Aorta (tissue), 5 donors: ENCODE data around the gene CERKL. TPM values are rescaled to one million over a fixed set of nuclear protein-coding genes. Genes with fewer than 3 reads are reported as not detected.

Source experiments
- ATAC-seq: fragments of 200-7000 bp; cut with Tn5 transposase; one replicate; pipeline ENCODE4 v1.9.1; 2022; ENCODE audit warnings: moderate library complexity; ENCODE audit not compliant: low FRiP score
- DNase-seq, 2 donors: peaks; one replicate each; pipeline ENCODE4 v3.0.0-alpha.2; 2020
- H3K27ac ChIP-seq, 2 donors: one replicate each; pipeline ENCODE4 v1.5.1; 2013; ENCODE audit warnings: low read length in 2 of 2, mild to moderate bottlenecking in 2 of 2, moderate library complexity in 2 of 2, control low read depth in 1 of 2, inconsistent platforms in 1 of 2, low read depth in 1 of 2
- H3K27me3 ChIP-seq, 2 donors: one replicate each; pipeline ENCODE4 v1.6.1; 2013; ENCODE audit warnings: control low read depth in 1 of 2, low read length in 1 of 2, mild to moderate bottlenecking in 1 of 2, moderate library complexity in 1 of 2; ENCODE audit not compliant: insufficient read depth in 2 of 2, control insufficient read depth in 1 of 2
- H3K36me3 ChIP-seq, 2 donors: one replicate each; pipeline ENCODE4 v1.6.1; 2013; ENCODE audit warnings: control low read depth in 1 of 2, low read length in 1 of 2, mild to moderate bottlenecking in 1 of 2; ENCODE audit not compliant: insufficient read depth in 2 of 2, control insufficient read depth in 1 of 2
- H3K4me1 ChIP-seq, 2 donors: one replicate each; pipeline ENCODE4 v1.6.1; 2013; ENCODE audit warnings: low read length in 2 of 2, control low read depth in 1 of 2, mild to moderate bottlenecking in 1 of 2, moderate library complexity in 1 of 2; ENCODE audit not compliant: insufficient read depth in 2 of 2, control insufficient read depth in 1 of 2
- H3K4me3 ChIP-seq, 2 donors: one replicate each; pipeline ENCODE4 v1.5.1; 2013; ENCODE audit warnings: low read length in 2 of 2, control low read depth in 1 of 2, mild to moderate bottlenecking in 1 of 2
- H3K9me3 ChIP-seq: one replicate; pipeline ENCODE4 v1.6.1; 2013; ENCODE audit warnings: mild to moderate bottlenecking, low read length; ENCODE audit not compliant: control insufficient read depth
- WGBS, 2 donors: extraction: QIAGEN DNeasy Blood & Tissue Kit; methylation state at CpG; one replicate each; pipeline ENCODE4 v1.1.7; 2013; 5-methylcytosine and 5-hydroxymethylcytosine counted together
- intact Hi-C, 2 donors: fragments of 100-400 bp; cut with DNase I; formaldehyde crosslinking; loops; one replicate each; pipeline versions ENCODE4 v1.14.2 to v1.15.0; 2022
- polyA plus RNA-seq, 2 donors: library from polyadenylated mRNA; stranded (reverse); fragments of 200-250 nt; gene quantifications; one replicate each; pipeline ENCODE4 v1.2.3, GENCODE V29; 2013
- total RNA-seq, 2 donors: library from RNA; stranded (reverse); fragmentation: NEBNext Ultra II Directional; extraction: Animal tissue kit (Norgen Biotek cat#: 25700); gene quantifications; one replicate each; pipeline ENCODE4 v1.2.1, GENCODE V29; 2021
- donor health status: healthy with polysubstance abuse.
- donor health status: Bipolar disorder and iron deficiency.
- donor health status: DM: no; HTN: no; CAD: no.
- donor health status: DM: no; HTN: no; CAD: no.
- donor health status: DM: yes; HTN: yes; CAD: no.

CERKL gene
- total and polyA plus RNA-seq, 4 donors, result 0.13 to 0.38 TPM; not detected in 2

- Histone ChIP-seq H3K27me3 (no peaks in the 10 kb centered on the region), H3K4me3 (no peak overlapping the region), H3K4me1 (no peaks in the 10 kb centered on the region), H3K36me3 (no peaks in the 10 kb centered on the region), H3K27ac (no peak overlapping the region), H3K9me3 (no peaks in the 10 kb centered on the region)
- no peak for ATAC-seq
- WGBS, 2 donors, result 3 to 9% methylated on average over 1 of the region's 1 CpG
- no peak for DNase-seq
- intact Hi-C loops, result no loop called here
Observed at GRCh38 chr2:181596556-181596955, 60.3 kb downstream of the CERKL start.

DNA sequence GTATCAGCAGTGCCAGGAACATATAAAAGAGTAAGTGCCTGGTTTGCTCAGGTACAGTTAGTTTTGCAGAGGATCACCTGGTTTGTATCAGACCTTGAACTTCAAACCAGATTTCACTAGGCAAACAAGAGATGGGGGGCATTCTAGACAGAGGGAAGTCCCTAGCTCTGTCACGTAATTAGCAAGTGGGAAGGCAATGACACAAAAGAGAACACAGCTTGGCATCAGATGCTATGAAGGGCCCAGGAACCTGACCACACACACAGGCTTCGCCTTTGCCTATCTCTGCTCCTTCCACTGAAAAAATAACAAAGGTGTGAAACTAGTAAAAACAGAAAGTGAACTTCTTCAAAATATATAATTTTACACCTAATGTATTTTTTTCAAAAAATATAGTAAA lies 62.6 kb downstream of the CERKL start:
- Histone ChIP-seq H3K27me3 (no peaks in the 10 kb centered on the region), H3K36me3 (no peaks in the 10 kb centered on the region), H3K27ac (no peak overlapping the region), H3K4me3 (no peak overlapping the region), H3K4me1 (no peaks in the 10 kb centered on the region), H3K9me3 (no peaks in the 10 kb centered on the region)
- DNase-seq, result no peak
- WGBS, 2 donors, result 70% methylated on average over 2 of the region's 2 CpGs
- ATAC-seq, result no peak
- intact Hi-C loops, result no loop called here

GRCh38 chr2:181589779-181590178 lies 67.1 kb downstream of the CERKL start:
- no peak for ATAC-seq
- no peak overlapping the region for H3K27ac ChIP-seq
- 83 to 85% methylated on average over 2 of the region's 2 CpGs for WGBS, 2 donors

DNA sequence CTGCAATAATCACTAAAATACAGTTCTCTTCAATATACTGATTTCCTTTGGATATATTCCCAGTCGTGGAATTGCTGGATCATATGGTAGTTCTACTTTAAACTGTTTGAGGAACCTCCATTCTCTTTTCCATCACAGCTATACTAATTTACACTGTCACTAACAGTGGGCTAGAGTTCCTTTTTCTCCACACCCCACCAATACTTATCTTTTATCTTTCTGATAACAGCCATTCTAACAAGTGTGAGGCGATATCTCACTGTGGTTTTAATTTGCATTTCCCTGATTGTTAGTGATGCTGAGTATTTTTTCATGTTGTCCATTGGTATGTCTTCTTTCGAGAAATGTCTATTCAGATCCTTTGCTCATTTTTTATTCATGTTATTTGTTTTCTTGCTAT lies 68.4 kb downstream of the CERKL start:
- H3K4me1 ChIP-seq, result no peaks in the 10 kb centered on the region
- intact Hi-C loops, result no loop called here
- ATAC-seq, result no peak
- H3K36me3 ChIP-seq, result no peaks in the 10 kb centered on the region
- no peaks in the 10 kb centered on the region for H3K27me3 ChIP-seq
- H3K4me3 ChIP-seq, result no peak overlapping the region
- WGBS, 2 donors, result 85 to 89% methylated on average over 3 of the region's 3 CpGs
- no peak for DNase-seq
- no peaks in the 10 kb centered on the region for H3K9me3 ChIP-seq
- no peak overlapping the region for H3K27ac ChIP-seq

More at GRCh38 chr2:181589779-181590178, 67.1 kb downstream of the CERKL start:
- DNase-seq, result no peak
- no peaks in the 10 kb centered on the region for H3K4me1 ChIP-seq
- no peaks in the 10 kb centered on the region for H3K36me3 ChIP-seq
- no peaks in the 10 kb centered on the region for H3K9me3 ChIP-seq
- H3K4me3 ChIP-seq, result no peak overlapping the region
- H3K27me3 ChIP-seq, result no peaks in the 10 kb centered on the region
- intact Hi-C loops, result no loop called here

DNA sequence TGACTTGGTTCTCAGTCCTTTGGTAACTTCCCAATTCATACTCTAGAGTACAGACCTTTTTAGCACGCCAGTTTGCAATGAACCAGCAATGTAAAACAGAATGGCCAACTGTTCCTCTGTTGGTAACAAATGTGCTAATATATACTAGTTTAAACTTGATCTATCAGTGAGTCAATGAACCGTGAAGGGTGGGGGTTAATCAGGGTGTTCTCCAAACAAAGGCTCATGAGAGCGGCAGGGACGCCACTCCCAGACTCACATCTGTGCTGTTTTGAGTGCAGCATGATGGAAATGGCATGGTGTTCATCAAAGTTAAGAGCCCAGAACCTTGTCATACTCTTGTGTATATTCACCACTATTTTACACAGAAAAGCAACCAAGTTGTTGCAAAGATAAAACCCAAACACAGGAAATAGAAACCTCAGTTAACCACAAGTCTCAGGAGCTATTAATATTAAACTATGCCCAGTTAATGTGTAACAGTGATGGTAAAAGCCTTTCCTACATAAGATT lies 70.3 kb downstream of the CERKL start:
- intact Hi-C loops, result no loop called here
- Histone ChIP-seq H3K4me1 (no peaks in the 10 kb centered on the region), H3K9me3 (no peaks in the 10 kb centered on the region), H3K36me3 (no peaks in the 10 kb centered on the region), H3K27ac (no peak overlapping the region), H3K27me3 (no peaks in the 10 kb centered on the region), H3K4me3 (no peak overlapping the region)
- ATAC-seq, result no peak
- no peak for DNase-seq
- 13 to 14% methylated on average over 4 of the region's 4 CpGs for WGBS, 2 donors

- H3K27me3 ChIP-seq, result no peaks in the 10 kb centered on the region
- DNase-seq (no peak), ATAC-seq (no peak)
- H3K27ac ChIP-seq, result no peak overlapping the region
- no peaks in the 10 kb centered on the region for H3K9me3 ChIP-seq
- no peak overlapping the region for H3K4me3 ChIP-seq
- intact Hi-C loops, result no loop called here
- H3K4me1 ChIP-seq, result no peaks in the 10 kb centered on the region
- no peaks in the 10 kb centered on the region for H3K36me3 ChIP-seq
- WGBS, 2 donors, result 21 to 34% methylated on average over 3 of the region's 3 CpGs
Observed at GRCh38 chr2:181585732-181586131, 71.2 kb downstream of the CERKL start.

- H3K36me3 ChIP-seq, result no peaks in the 10 kb centered on the region
- H3K9me3 ChIP-seq, result no peaks in the 10 kb centered on the region
- intact Hi-C loops, result no loop called here
- H3K27me3 ChIP-seq, result no peaks in the 10 kb centered on the region
- no peak overlapping the region for H3K4me3 ChIP-seq
- ATAC-seq (no peak), DNase-seq (no peak)
- 57 to 69% methylated on average over 2 of the region's 2 CpGs for WGBS, 2 donors
- H3K27ac ChIP-seq, result no peak overlapping the region
- no peaks in the 10 kb centered on the region for H3K4me1 ChIP-seq
Observed at GRCh38 chr2:181581534-181581933, 75.4 kb downstream of the CERKL start.

DNA sequence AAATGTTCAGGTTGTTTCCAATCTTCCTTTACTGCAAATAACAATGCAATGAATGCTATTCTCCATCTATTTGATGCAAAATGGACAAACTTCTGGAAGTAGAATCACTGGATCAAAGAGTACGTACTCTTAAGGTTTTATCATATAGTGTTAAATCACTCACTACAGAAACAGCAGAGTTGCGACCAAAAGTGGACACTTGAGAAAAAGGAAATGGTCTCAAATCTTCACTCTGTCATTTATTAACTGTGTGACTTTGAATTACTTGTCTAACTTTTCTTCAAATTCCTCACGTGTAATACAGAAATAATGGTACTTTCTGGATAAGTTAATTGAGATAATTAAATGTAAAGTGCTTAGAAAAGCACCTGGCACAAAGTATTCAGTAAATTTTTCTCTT lies 78.1 kb downstream of the CERKL start:
- Histone ChIP-seq H3K9me3 (no peaks in the 10 kb centered on the region), H3K4me1 (no peaks in the 10 kb centered on the region), H3K4me3 (no peak overlapping the region), H3K36me3 (no peaks in the 10 kb centered on the region), H3K27me3 (no peaks in the 10 kb centered on the region), H3K27ac (no peak overlapping the region)
- no peak for ATAC-seq
- no peak for DNase-seq
- intact Hi-C loops, result loop anchor here in 1 of 2 donors (10.0 kb wide), 1 partner anchor 136 kb away; no protein-coding TSS in a partner anchor
- WGBS, 2 donors, result 44 to 49% methylated on average over 3 of the region's 3 CpGs

DNA sequence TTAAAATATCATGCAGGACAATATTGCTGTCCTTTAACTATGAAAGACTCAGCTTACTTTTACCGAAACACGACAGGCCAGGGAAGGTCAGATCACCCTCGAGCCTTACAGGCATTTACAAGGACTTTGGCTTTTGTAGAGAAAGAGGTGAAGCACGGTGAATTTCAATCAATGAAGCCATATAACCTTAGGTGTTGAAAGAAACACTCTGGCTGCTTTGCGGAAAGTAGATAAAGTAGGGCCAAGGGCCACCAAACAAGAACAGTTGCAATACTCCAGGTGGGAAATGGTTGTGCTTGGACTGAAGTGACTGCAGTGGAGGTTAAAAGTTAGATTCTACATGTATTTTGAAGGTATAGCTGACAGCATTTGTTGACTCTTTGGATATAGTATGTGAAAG lies 80.5 kb downstream of the CERKL start:
- Histone ChIP-seq H3K4me1 (no peaks in the 10 kb centered on the region), H3K27me3 (no peaks in the 10 kb centered on the region), H3K27ac (no peak overlapping the region), H3K36me3 (no peaks in the 10 kb centered on the region), H3K9me3 (no peaks in the 10 kb centered on the region), H3K4me3 (no peak overlapping the region)
- no peak for ATAC-seq
- intact Hi-C loops, result loop anchor here in 1 of 2 donors (10.0 kb wide), 1 partner anchor 138 kb away; no protein-coding TSS in a partner anchor
- DNase-seq, result no peak
- WGBS, 2 donors, result 60 to 71% methylated on average over 5 of the region's 5 CpGs
